ENCODE data around the gene PLPPR1. TPM values are rescaled to one million over a fixed set of nuclear protein-coding genes. Genes with fewer than 3 reads are reported as not detected.

PLPPR1 gene
- total RNA-seq, 4 donors from 2014 or later = 0.47 to 0.57 TPM; not detected in 2

DNA sequence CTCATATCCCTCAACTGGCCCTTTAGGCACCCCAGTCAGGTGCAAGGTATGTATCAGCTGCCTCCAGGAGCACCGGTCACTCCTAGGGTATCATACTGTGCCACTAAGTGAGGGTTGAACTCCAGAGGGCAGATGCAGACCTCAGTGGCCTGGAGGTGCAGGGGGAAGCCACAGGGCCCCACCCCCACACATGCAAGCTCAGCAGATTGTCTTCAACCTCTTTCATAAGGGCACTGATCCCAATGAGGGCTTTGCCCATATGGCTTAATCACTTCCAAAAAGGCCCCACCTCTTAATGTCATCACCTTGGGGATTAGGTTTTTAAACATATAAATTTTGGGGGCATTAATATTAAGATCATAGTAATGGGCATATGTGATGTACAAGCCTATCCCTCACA, 328.1 kb downstream of the PLPPR1 start:
- H3K27me3 ChIP-seq = no peaks in the 10 kb centered on the region
- intact Hi-C loops (cut with DNase I) = no loop called here
- no peak overlapping the region for H3K27ac ChIP-seq
- no peaks in the 10 kb centered on the region for H3K9me3 ChIP-seq
- H3K4me1 ChIP-seq = no peaks in the 10 kb centered on the region
- WGBS, 2 donors = 45% methylated on average over 1 of the region's 1 CpG; no CpG with 5 or more reads in 1 of the 2 donors
- no peaks in the 10 kb centered on the region for H3K36me3 ChIP-seq
- H3K4me3 ChIP-seq = no peak overlapping the region
- TF ChIP-seq POLR2A (IDR thresholded peaks at IDR 0.05) = no peak
- TF ChIP-seq, protein P1, sequence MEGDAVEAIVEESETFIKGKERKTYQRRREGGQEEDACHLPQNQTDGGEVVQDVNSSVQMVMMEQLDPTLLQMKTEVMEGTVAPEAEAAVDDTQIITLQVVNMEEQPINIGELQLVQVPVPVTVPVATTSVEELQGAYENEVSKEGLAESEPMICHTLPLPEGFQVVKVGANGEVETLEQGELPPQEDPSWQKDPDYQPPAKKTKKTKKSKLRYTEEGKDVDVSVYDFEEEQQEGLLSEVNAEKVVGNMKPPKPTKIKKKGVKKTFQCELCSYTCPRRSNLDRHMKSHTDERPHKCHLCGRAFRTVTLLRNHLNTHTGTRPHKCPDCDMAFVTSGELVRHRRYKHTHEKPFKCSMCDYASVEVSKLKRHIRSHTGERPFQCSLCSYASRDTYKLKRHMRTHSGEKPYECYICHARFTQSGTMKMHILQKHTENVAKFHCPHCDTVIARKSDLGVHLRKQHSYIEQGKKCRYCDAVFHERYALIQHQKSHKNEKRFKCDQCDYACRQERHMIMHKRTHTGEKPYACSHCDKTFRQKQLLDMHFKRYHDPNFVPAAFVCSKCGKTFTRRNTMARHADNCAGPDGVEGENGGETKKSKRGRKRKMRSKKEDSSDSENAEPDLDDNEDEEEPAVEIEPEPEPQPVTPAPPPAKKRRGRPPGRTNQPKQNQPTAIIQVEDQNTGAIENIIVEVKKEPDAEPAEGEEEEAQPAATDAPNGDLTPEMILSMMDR (IDR thresholded peaks at IDR 0.05) = no peak
- DNase-seq = no peak

DNA sequence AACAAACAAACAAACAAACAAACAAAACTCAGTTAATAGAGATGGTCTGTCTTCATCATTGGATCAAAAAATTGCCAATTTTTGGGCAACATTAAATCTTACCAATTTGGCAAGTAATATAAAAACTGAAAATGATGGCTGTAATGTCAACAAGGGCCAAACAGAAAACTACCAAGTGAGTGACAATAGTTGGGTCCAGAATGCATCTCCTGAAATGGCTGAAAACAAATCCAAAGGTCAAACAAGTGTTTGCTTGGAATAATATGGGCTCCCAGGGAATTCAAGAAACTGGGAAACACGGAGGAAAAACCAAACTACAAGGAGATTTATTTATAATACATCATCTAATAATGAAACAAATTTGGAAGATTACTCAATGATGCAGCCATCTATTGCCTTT, 331.2 kb downstream of the PLPPR1 start:
- no peak for DNase-seq
- Histone ChIP-seq H3K9me3 (no peaks in the 10 kb centered on the region), H3K27ac (no peak overlapping the region), H3K36me3 (no peaks in the 10 kb centered on the region), H3K27me3 (no peaks in the 10 kb centered on the region), H3K4me3 (no peak overlapping the region), H3K4me1 (no peaks in the 10 kb centered on the region)
- TF ChIP-seq POLR2A (IDR thresholded peaks at IDR 0.05) = no peak
- TF ChIP-seq, protein P1 (IDR thresholded peaks at IDR 0.05) = no peak
- intact Hi-C loops (cut with DNase I) = no loop called here
- 59 to 63% methylated on average over 1 of the region's 1 CpG for WGBS, 2 donors

DNA sequence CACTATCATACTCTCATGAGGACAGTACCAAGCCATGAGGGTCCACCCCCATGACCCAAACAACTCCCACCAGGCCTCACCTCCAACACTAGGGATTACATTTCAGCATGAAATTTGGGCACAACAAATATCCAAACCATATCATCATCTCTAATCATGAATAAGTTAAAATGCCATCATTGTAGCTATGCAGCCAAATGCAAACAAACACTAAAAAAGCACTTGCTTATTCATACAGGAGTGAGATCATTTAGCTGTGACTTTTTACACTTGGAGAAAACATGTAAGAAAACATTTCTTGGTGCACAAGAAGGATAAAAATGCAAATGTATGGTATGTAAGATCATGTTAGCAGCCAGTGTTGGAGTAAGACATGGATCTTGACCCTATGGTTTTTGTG, 332.1 kb downstream of the PLPPR1 start:
- Histone ChIP-seq H3K27me3 (no peaks in the 10 kb centered on the region), H3K9me3 (no peaks in the 10 kb centered on the region), H3K4me3 (no peak overlapping the region), H3K36me3 (no peaks in the 10 kb centered on the region), H3K4me1 (no peaks in the 10 kb centered on the region), H3K27ac (no peak overlapping the region)
- DNase-seq = no peak
- intact Hi-C loops (cut with DNase I) = no loop called here
- TF ChIP-seq POLR2A (IDR thresholded peaks at IDR 0.05) = no peak
- TF ChIP-seq, protein P1 (IDR thresholded peaks at IDR 0.05) = no peak

DNA sequence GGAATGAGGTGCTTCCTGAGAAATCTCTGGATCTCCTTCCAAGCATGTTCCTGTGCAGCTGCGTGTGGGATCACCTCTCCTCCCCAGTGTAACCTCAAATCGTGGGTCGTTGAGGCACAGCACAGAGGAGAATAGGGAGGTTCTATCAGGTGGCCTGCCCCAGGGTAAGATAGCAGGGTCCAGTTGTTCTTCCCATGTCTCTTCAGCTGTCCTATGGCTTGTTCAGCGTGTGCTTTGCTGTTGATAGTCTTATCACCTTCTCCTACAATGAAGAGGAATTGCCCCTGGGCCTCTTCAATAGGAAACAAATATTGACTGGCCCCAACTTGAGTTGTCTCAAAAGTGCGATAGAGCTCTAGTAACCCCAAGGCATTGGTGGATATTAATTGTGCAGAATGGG, 333.9 kb downstream of the PLPPR1 start:
- H3K27me3 ChIP-seq = no peaks in the 10 kb centered on the region
- WGBS, 2 donors = 81 to 88% methylated on average over 2 to 5 of the region's 5 CpGs
- H3K9me3 ChIP-seq = no peaks in the 10 kb centered on the region
- no peak overlapping the region for H3K4me3 ChIP-seq
- TF ChIP-seq, protein P1 (IDR thresholded peaks at IDR 0.05) = no peak
- TF ChIP-seq POLR2A (IDR thresholded peaks at IDR 0.05) = no peak
- H3K36me3 ChIP-seq = no peaks in the 10 kb centered on the region
- intact Hi-C loops (cut with DNase I) = no loop called here
- no peak overlapping the region for H3K27ac ChIP-seq
- DNase-seq = no peak
- no peaks in the 10 kb centered on the region for H3K4me1 ChIP-seq

DNA sequence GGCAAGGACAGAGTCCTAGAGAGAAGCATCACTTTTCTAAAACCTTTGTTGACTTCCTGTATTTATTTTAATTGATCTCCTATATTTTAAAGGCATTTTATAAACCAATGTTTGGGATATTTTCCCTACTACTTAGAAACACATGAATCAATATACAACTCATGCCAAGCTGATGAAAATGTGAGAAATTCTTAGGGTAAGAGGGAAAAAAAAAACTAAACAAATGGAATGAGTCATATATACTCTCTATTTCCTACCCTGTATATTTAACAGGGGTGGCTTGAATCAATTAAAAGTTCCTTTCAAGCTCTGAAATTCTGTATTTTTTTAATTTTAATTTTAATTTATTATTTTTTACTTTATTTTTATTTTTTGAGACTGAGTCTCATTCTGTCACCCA, 336.7 kb downstream of the PLPPR1 start:
- no peak for DNase-seq
- no peak for TF ChIP-seq POLR2A (IDR thresholded peaks at IDR 0.05)
- TF ChIP-seq, protein P1 (IDR thresholded peaks at IDR 0.05) = no peak
- intact Hi-C loops (cut with DNase I) = no loop called here

More for the DNA sequence above, 336.7 kb downstream of the PLPPR1 start:
- H3K9me3 ChIP-seq = no peaks in the 10 kb centered on the region
- no peaks in the 10 kb centered on the region for H3K27me3 ChIP-seq
- H3K4me1 ChIP-seq = no peaks in the 10 kb centered on the region
- no peaks in the 10 kb centered on the region for H3K36me3 ChIP-seq
- no peak overlapping the region for H3K4me3 ChIP-seq
- H3K27ac ChIP-seq = no peak overlapping the region
